HCT116 (cell line): ENCODE data around the gene PRLHR. TPM values are rescaled to one million over a fixed set of nuclear protein-coding genes. Genes with fewer than 3 reads are reported as not detected.
"Not testable (repeated sequence)": the region's sequence is repeated elsewhere in the genome, so short reads cannot be mapped to it uniquely, and the experiment has no call there.

ENCODE experiments used
- ATAC-seq: fragments of 200-7000 bp; cut with Tn5 transposase; 2 replicates; pipeline ENCODE4 v1.9.1; 2020; ENCODE audit warnings: mild to moderate bottlenecking, moderate library complexity
- BruUV-seq: library from RNA; stranded (reverse); fragments of 400-500 nt; replicated peaks from 2 replicates; lab custom pipeline; 2021; lab: Mats Ljungman, UMichigan
- CTCF ChIA-PET: fragments of 300-600 bp; sonication (Branson Sonifier 250); formaldehyde crosslinking; loops from one replicate; lab custom pipeline; 2021; ENCODE audit warnings: antibody characterized with exemption; lab: Charles Lee
- POLR2A ChIA-PET: fragments of 300-600, 350-600 bp; sonication (Branson Sonifier 250); formaldehyde crosslinking; loops from one replicate; lab custom pipeline; 2021; ENCODE audit warnings: antibody characterized with exemption; lab: Charles Lee
- RAD21 ChIA-PET, 2 experiments: fragments of 300-600 bp; sonication (Branson Sonifier 250); formaldehyde crosslinking; loops; one replicate each; lab custom pipeline; 2023; ENCODE audit warnings: low total read pairs in 2 of 2; ENCODE audit not compliant: uncharacterized antibody in 2 of 2, unreplicated experiment in 2 of 2, low non-redundant PET in 1 of 2; lab: Charles Lee
- DNase-seq: peaks from one replicate; pipeline ENCODE4 v3.0.0-alpha.2; 2010; ENCODE audit warnings: low read depth, low spot score
- H2AFZ ChIP-seq: fragments of 200-600 bp; shearing (Covaris generic), sonication (generic); 2 replicates; pipeline ENCODE4 v1.6.1; 2017; ENCODE audit warnings: low read depth, mixed run types, mixed read lengths, antibody characterized with exemption, low read length; ENCODE audit not compliant: poor library complexity, severe bottlenecking
- H3K27ac ChIP-seq: 2 replicates; pipeline ENCODE4 v1.5.1; 2012; ENCODE audit warnings: low read depth, low read length
- H3K27me3 ChIP-seq: fragments of 200-600 bp; sonication (generic); 2 replicates; pipeline ENCODE4 v1.6.1; 2016; ENCODE audit warnings: mixed run types, low read length, mixed read lengths; ENCODE audit not compliant: insufficient read depth
- H3K36me3 ChIP-seq, 2 experiments: fragments of 200-500 bp in 1 of 2; fragments of 200-600 bp in 1 of 2; sonication (Bioruptor generic) in 1 of 2; sonication (generic) in 1 of 2; 2 replicates each; pipeline versions ENCODE4 v1.5.1 to v1.6.1; 2014 to 2016; ENCODE audit warnings: low read length in 2 of 2, inconsistent platforms in 1 of 2, mixed read lengths in 1 of 2, mixed run types in 1 of 2; ENCODE audit not compliant: insufficient read depth in 2 of 2, control insufficient read depth in 1 of 2
- H3K4me1 ChIP-seq, 2 experiments: fragments of 200-600 bp in 1 of 2; sonication (generic) in 1 of 2; 2 replicates each; pipeline versions ENCODE4 v1.5.1 to v1.6.1; 2012 to 2017; ENCODE audit warnings: low read length in 2 of 2, inconsistent platforms in 1 of 2, mild to moderate bottlenecking in 1 of 2, mixed read lengths in 1 of 2, mixed run types in 1 of 2, moderate library complexity in 1 of 2; ENCODE audit not compliant: insufficient read depth in 2 of 2, control insufficient read depth in 1 of 2
- H3K4me2 ChIP-seq: fragments of 200-600 bp; sonication (generic); 2 replicates; pipeline ENCODE4 v1.6.1; 2017; ENCODE audit warnings: mixed run types, low read length, mixed read lengths
- H3K4me3 ChIP-seq, 2 experiments: fragments of 200-600 bp in 1 of 2; sonication (generic) in 1 of 2; replicated peaks in 1 of 2; 2 replicates each; pipeline ENCODE4 v1.5.1; 2011 to 2016; ENCODE audit warnings: low read length in 2 of 2, control low read depth in 1 of 2, low read depth in 1 of 2, mild to moderate bottlenecking in 1 of 2, mixed read lengths in 1 of 2, mixed run types in 1 of 2
- H3K79me2 ChIP-seq: fragments of 200-600 bp; sonication (generic); 2 replicates; pipeline ENCODE4 v1.6.1; 2017; ENCODE audit warnings: mild to moderate bottlenecking, mixed run types, low read length, moderate library complexity, mixed read lengths; ENCODE audit not compliant: insufficient read depth
- H3K9ac ChIP-seq: fragments of 200-600 bp; sonication (generic); 2 replicates; pipeline ENCODE4 v1.6.1; 2016; ENCODE audit warnings: low read length, mixed read lengths
- H3K9me2 ChIP-seq: fragments of 200-600 bp; sonication (generic), shearing (Covaris generic); 2 replicates; pipeline ENCODE4 v1.6.1; 2017; ENCODE audit warnings: mixed run types, mild to moderate bottlenecking, moderate library complexity; ENCODE audit not compliant: insufficient read depth
- H3K9me3 ChIP-seq, 2 experiments: fragments of 200-500 bp in 1 of 2; fragments of 200-600 bp in 1 of 2; sonication (Bioruptor generic) in 1 of 2; sonication (generic) in 1 of 2; 2 replicates each; pipeline ENCODE4 v1.6.1; 2014 to 2017; ENCODE audit warnings: low read length in 2 of 2, mixed read lengths in 2 of 2, inconsistent platforms in 1 of 2, low read depth in 1 of 2, mild to moderate bottlenecking in 1 of 2, mixed run types in 1 of 2, moderate library complexity in 1 of 2; ENCODE audit not compliant: control insufficient read depth in 1 of 2, insufficient read depth in 1 of 2
- H4K20me1 ChIP-seq: fragments of 200-600 bp; sonication (generic), shearing (Covaris generic); 2 replicates; pipeline ENCODE4 v1.6.1; 2017; ENCODE audit warnings: mixed run types, mild to moderate bottlenecking, moderate library complexity; ENCODE audit not compliant: insufficient read depth
- CEBPB ChIP-seq: IDR thresholded peaks from 2 replicates; pipeline ENCODE4 v1.6.1; 2012; ENCODE audit warnings: low read depth
- EGR1 ChIP-seq: IDR thresholded peaks from 2 replicates; pipeline ENCODE4 v1.6.1; 2012; ENCODE audit warnings: low read depth
- EZH2 ChIP-seq: fragments of 200-600 bp; sonication (generic); IDR thresholded peaks from 2 replicates; pipeline ENCODE4 v1.6.1; 2017; ENCODE audit warnings: antibody characterized with exemption, mixed run types
- EZH2phosphoT487 ChIP-seq: fragments of 200-600 bp; IDR thresholded peaks from 2 replicates; pipeline ENCODE4 v1.6.1; 2018; ENCODE audit warnings: antibody characterized with exemption, borderline replicate concordance
- POLR2AphosphoS5 ChIP-seq: IDR thresholded peaks from 2 replicates; pipeline ENCODE4 v1.6.1; 2011; ENCODE audit warnings: mild to moderate bottlenecking, low read depth, low read length, moderate library complexity
- SIN3A ChIP-seq: IDR thresholded peaks from 2 replicates; pipeline ENCODE4 v1.6.1; 2012; ENCODE audit warnings: low read depth
- SRF ChIP-seq: IDR thresholded peaks from 2 replicates; pipeline ENCODE4 v1.6.1; 2012; ENCODE audit warnings: low read depth
- TCF7L2 ChIP-seq: IDR thresholded peaks from 2 replicates; pipeline ENCODE4 v1.7.0; 2011; ENCODE audit warnings: borderline replicate concordance, inconsistent platforms; ENCODE audit not compliant: insufficient read depth, insufficient read length; ENCODE audit errors: extremely low read depth
- YY1 ChIP-seq: IDR thresholded peaks from 2 replicates; pipeline ENCODE4 v1.6.1; 2011; ENCODE audit warnings: low read length, low read depth, moderate library complexity, mild to moderate bottlenecking; ENCODE audit not compliant: insufficient replicate concordance; ENCODE audit errors: extremely low read depth
- ZFX ChIP-seq: fragments of 450-650 bp; IDR thresholded peaks from 2 replicates; pipeline ENCODE4 v1.6.1; 2017
- ZNF274 ChIP-seq: fragments of 200-500 bp; sonication (Bioruptor generic); IDR thresholded peaks from 2 replicates; pipeline ENCODE4 v1.6.1; 2014; ENCODE audit warnings: mild to moderate bottlenecking, low read depth, low read length, inconsistent platforms
- intact Hi-C: fragments of 100-400 bp; cut with micrococcal nuclease; formaldehyde crosslinking; loops from 2 replicates; pipeline ENCODE4 v1.10.0; 2022
- total RNA-seq: library from RNA; stranded (reverse); gene quantifications from one replicate; pipeline ENCODE4 v1.2.1, GENCODE V29; 2021; ENCODE audit not compliant: unreplicated experiment
- TF ChIP-seq, protein P1 (sequence below): IDR thresholded peaks from 2 replicates; pipeline ENCODE4 v1.6.1; 2012
- TF ChIP-seq, protein P2 (sequence below), 3 experiments: fragments of 200-600 bp in 1 of 3; sonication (generic) in 1 of 3; IDR thresholded peaks in 2 of 3; conservative IDR thresholded peaks in 1 of 3; 2 replicates each; pipeline ENCODE4 v1.5.1; 2012 to 2017; ENCODE audit warnings: low read depth in 2 of 3, low read length in 2 of 3, antibody characterized with exemption in 1 of 3, borderline replicate concordance in 1 of 3, control low read depth in 1 of 3, mild to moderate bottlenecking in 1 of 3, mixed read lengths in 1 of 3, mixed run types in 1 of 3, moderate library complexity in 1 of 3; ENCODE audit not compliant: insufficient read depth in 1 of 3

Gene PRLHR
- total RNA-seq, 1 experiment from 2014 or later, result not detected

- TF ChIP-seq SRF (no peak), CEBPB (no peak), YY1 (no peak), ZFX (no peak), EZH2 (no peak), SIN3A (no peak)
- TF ChIP-seq, protein P1, sequence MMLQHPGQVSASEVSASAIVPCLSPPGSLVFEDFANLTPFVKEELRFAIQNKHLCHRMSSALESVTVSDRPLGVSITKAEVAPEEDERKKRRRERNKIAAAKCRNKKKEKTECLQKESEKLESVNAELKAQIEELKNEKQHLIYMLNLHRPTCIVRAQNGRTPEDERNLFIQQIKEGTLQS, result no peak
- TF ChIP-seq, all 23 proteins: peak for 0
These were observed 26.0 kb upstream of the PRLHR start (continued) for GRCh38 chr10:118621304-118621942.

- DNase-seq, ATAC-seq, BruUV-seq, intact Hi-C loops, H3K27ac ChIP-seq, H3K4me1 ChIP-seq, H3K79me2 ChIP-seq, H3K9ac ChIP-seq, H3K4me3 ChIP-seq, H3K4me2 ChIP-seq, H3K9me2 ChIP-seq, H2AFZ ChIP-seq, H4K20me1 ChIP-seq, H3K9me3 ChIP-seq, RAD21 ChIA-PET, H3K36me3 ChIP-seq, POLR2A ChIA-PET: not testable (repeated sequence)
- peaks cover 16% of the 10 kb centered on the region; the same call in 1 of the 2 replicates for H3K27me3 ChIP-seq
- CTCF ChIA-PET, result interaction anchor here (0.7 to 1.1 kb wide), 2 partner anchors 13 to 22 kb away, joined by 3 to 5 read pairs; no protein-coding TSS in a partner anchor
These were observed 18.4 kb upstream of the PRLHR start for GRCh38 chr10:118613863-118614262.

GRCh38 chr10:118610577-118610976, 15.1 kb upstream of the PRLHR start:
- Histone ChIP-seq H3K9me3 (peaks cover 0 to 4% of the 10 kb centered on the region in 2 experiments; a peak in 1 of 4 replicates), H3K27me3 (peaks cover 48% of the 10 kb centered on the region)

More at GRCh38 chr10:118610577-118610976, 15.1 kb upstream of the PRLHR start:
- Histone ChIP-seq H3K4me2 (no peak overlapping the region), H3K36me3 (no peaks in the 10 kb centered on the region)
- RAD21 ChIA-PET, result no interaction called here
- CTCF ChIA-PET, result no interaction called here
- intact Hi-C loops, result no loop called here
- TF ChIP-seq EZH2 (no peak), POLR2AphosphoS5 (no peak), YY1 (no peak), ZNF274 (no peak), SRF (no peak), TCF7L2 (no peak), EZH2phosphoT487 (no peak), EGR1 (no peak)
- TF ChIP-seq, protein P1, result no peak
- TF ChIP-seq, protein P2, sequence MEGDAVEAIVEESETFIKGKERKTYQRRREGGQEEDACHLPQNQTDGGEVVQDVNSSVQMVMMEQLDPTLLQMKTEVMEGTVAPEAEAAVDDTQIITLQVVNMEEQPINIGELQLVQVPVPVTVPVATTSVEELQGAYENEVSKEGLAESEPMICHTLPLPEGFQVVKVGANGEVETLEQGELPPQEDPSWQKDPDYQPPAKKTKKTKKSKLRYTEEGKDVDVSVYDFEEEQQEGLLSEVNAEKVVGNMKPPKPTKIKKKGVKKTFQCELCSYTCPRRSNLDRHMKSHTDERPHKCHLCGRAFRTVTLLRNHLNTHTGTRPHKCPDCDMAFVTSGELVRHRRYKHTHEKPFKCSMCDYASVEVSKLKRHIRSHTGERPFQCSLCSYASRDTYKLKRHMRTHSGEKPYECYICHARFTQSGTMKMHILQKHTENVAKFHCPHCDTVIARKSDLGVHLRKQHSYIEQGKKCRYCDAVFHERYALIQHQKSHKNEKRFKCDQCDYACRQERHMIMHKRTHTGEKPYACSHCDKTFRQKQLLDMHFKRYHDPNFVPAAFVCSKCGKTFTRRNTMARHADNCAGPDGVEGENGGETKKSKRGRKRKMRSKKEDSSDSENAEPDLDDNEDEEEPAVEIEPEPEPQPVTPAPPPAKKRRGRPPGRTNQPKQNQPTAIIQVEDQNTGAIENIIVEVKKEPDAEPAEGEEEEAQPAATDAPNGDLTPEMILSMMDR (IDR thresholded peaks at IDR 0.05 in 2 of 3, conservative IDR thresholded peaks at IDR 0.05 in 1 of 3; ENCODE audit: borderline replicate concordance in 1 of 3, insufficient read depth in 1 of 3, low read depth in 2 of 3, low read length in 2 of 3), result no peak
- TF ChIP-seq, all 23 proteins: peak for 0
- H3K9ac ChIP-seq, result no peak overlapping the region
- H3K4me3 ChIP-seq, result no peak overlapping the region
- H3K4me1 ChIP-seq, result no peaks in the 10 kb centered on the region
- ATAC-seq, result no peak
- no peaks in the 10 kb centered on the region for H4K20me1 ChIP-seq
- no peaks in the 10 kb centered on the region for H3K9me2 ChIP-seq
- H2AFZ ChIP-seq, result no peak overlapping the region
- no peak for DNase-seq
- BruUV-seq, result no TSS peak
- no peak overlapping the region for H3K27ac ChIP-seq
- no peaks in the 10 kb centered on the region for H3K79me2 ChIP-seq
- POLR2A ChIA-PET, result no interaction called here
